ENCODE data around the gene RSL1D1.

RSL1D1 gene

GRCh38 chr16:11851294-11852091 is at the start of gene RSL1D1:
TSS of gene RSL1D1 (minus strand) at chr16:11851542. CDS start at chr16:11851512, 30 bp downstream.
- DNase-seq: peak; percentile 95

- DNase-seq: no peak
These were observed 49.7 kb upstream of the RSL1D1 start for GRCh38 chr16:11901091-11901490.

- no peak for DNase-seq
These were observed 45.3 kb upstream of the RSL1D1 start for GRCh38 chr16:11896486-11897176.

- DNase-seq: no peak
These were observed 42.2 kb upstream of the RSL1D1 start for GRCh38 chr16:11893571-11893970.

- no peak for DNase-seq
These were observed 41.4 kb upstream of the RSL1D1 start for GRCh38 chr16:11892761-11893160.

- DNase-seq: no peak
These were observed 39.1 kb upstream of the RSL1D1 start for GRCh38 chr16:11890231-11890965.

- DNase-seq: no peak
These were observed 35.5 kb upstream of the RSL1D1 start for GRCh38 chr16:11886881-11887280.

GRCh38 chr16:11884035-11884434 is 32.7 kb upstream of the RSL1D1 start:
- no peak for DNase-seq

GRCh38 chr16:11880007-11880406 is 28.7 kb upstream of the RSL1D1 start:
- DNase-seq: peak; percentile 27

- DNase-seq: no peak
These were observed 26.0 kb upstream of the RSL1D1 start for GRCh38 chr16:11877374-11877773.

GRCh38 chr16:11876306-11876705 is 25.0 kb upstream of the RSL1D1 start:
- no peak for DNase-seq

- DNase-seq: no peak
These were observed 24.4 kb upstream of the RSL1D1 start for GRCh38 chr16:11875721-11876120.

- DNase-seq: peak; percentile 32
These were observed 19.9 kb upstream of the RSL1D1 start for GRCh38 chr16:11871193-11871592.

GRCh38 chr16:11870399-11870798 is 19.1 kb upstream of the RSL1D1 start:
- no peak for DNase-seq

GRCh38 chr16:11869353-11870228 is 18.2 kb upstream of the RSL1D1 start:
- no peak for DNase-seq

- DNase-seq: no peak
These were observed 17.2 kb upstream of the RSL1D1 start for GRCh38 chr16:11868412-11868980.

GRCh38 chr16:11862489-11862888 is 11.1 kb upstream of the RSL1D1 start:
- no peak for DNase-seq

- no peak for DNase-seq
These were observed 5.8 kb upstream of the RSL1D1 start for GRCh38 chr16:11857161-11857560.

- no peak for DNase-seq
These were observed 909 bp upstream of the RSL1D1 start for GRCh38 chr16:11852092-11852809.

- no peak for DNase-seq
These were observed 2.5 kb downstream of the RSL1D1 start for GRCh38 chr16:11848842-11849241.

GRCh38 chr16:11844499-11844898 is 6.8 kb downstream of the RSL1D1 start:
- DNase-seq: no peak

- DNase-seq: no peak
These were observed 7.5 kb downstream of the RSL1D1 start for GRCh38 chr16:11843861-11844260.

All from hematopoietic multipotent progenitor cell treated with erythropoietin and hydrocortisone succinate and interleukin-3 and kit ligand, for 6 days (in vitro differentiated cells).